Tibial nerve (tissue), 4 donors: ENCODE data around the gene KCNIP3. TPM values are rescaled to one million over a fixed set of nuclear protein-coding genes. Genes with fewer than 3 reads are reported as not detected.
"Not testable (repeated sequence)": the region's sequence is repeated elsewhere in the genome, so short reads cannot be mapped to it uniquely, and the experiment has no call there.

Experiments
- DNase-seq, 2 donors: peaks; one replicate each; pipeline ENCODE4 v3.0.0-alpha.2; 2019; ENCODE audit warnings: low spot score in 2 of 2
- H3K27ac ChIP-seq, 4 donors: fragments of 200-600 bp; sonication (generic) in 3 of 4; one replicate each; pipeline ENCODE4 v1.5.1; 2017 to 2019; ENCODE audit warnings: mild to moderate bottlenecking in 1 of 4
- H3K27me3 ChIP-seq, 2 donors: fragments of 200-600 bp; sonication (generic) in 1 of 2; one replicate each; pipeline versions ENCODE4 v1.5.1 to v1.6.0; 2017 to 2019
- H3K36me3 ChIP-seq, 3 donors: fragments of 200-600 bp; sonication (generic); one replicate each; pipeline ENCODE4 v1.5.1; 2018 to 2019
- H3K4me1 ChIP-seq, 4 donors: fragments of 200-600 bp; sonication (generic) in 3 of 4; one replicate each; pipeline ENCODE4 v1.5.1; 2017 to 2019
- H3K4me3 ChIP-seq, 4 donors: fragments of 200-600 bp; sonication (generic) in 3 of 4; one replicate each; pipeline ENCODE4 v1.5.1; 2017 to 2019; ENCODE audit warnings: mild to moderate bottlenecking in 1 of 4, moderate library complexity in 1 of 4
- H3K9me3 ChIP-seq, 4 donors: fragments of 200-600 bp; sonication (generic) in 3 of 4; one replicate each; pipeline ENCODE4 v1.5.1; 2017 to 2019
- CTCF ChIP-seq, 5 experiments: fragments of 200-600 bp in 3 of 5; fragments of 450-650 bp in 2 of 5; sonication (generic) in 3 of 5; IDR thresholded peaks; one replicate each; pipeline ENCODE4 v1.5.1; 2016 to 2019; ENCODE audit warnings: antibody characterized with exemption in 5 of 5, mild to moderate bottlenecking in 3 of 5, moderate library complexity in 2 of 5
- EP300 ChIP-seq, 2 donors: sonication (generic); formaldehyde crosslinking; IDR thresholded peaks; one replicate each; pipeline ENCODE4 v1.6.1; 2017; ENCODE audit warnings: antibody characterized with exemption in 2 of 2, mild to moderate bottlenecking in 1 of 2
- POLR2A ChIP-seq, 2 donors: fragments of 450-650 bp; IDR thresholded peaks; one replicate each; pipeline ENCODE4 v1.6.1; 2017; ENCODE audit warnings: antibody characterized with exemption in 2 of 2, mild to moderate bottlenecking in 2 of 2, moderate library complexity in 2 of 2
- WGBS, 2 donors: methylation state at CpG; one replicate each; pipeline ENCODE4 v1.1.5; 2018; 5-methylcytosine and 5-hydroxymethylcytosine counted together
- total RNA-seq, 4 donors: library from RNA; depleted of rRNA; stranded (reverse); fragments of >200 nt; gene quantifications; one replicate each; pipeline ENCODE4 v1.1.0, GENCODE V29; 2016

Gene KCNIP3
- total RNA-seq, 4 donors from 2014 or later: 35.1 to 90.8 (median 50.2) TPM

GRCh38 chr2:95268211-95269035, 28.7 kb upstream of the KCNIP3 start:
- H3K4me1 ChIP-seq: no peaks in the 10 kb centered on the region
- H3K27ac ChIP-seq: no peak overlapping the region
- no peak for TF ChIP-seq EP300 (IDR thresholded peaks at IDR 0.05)
- no peaks in the 10 kb centered on the region for H3K9me3 ChIP-seq
- 81 to 85% methylated on average over 12 to 13 of the region's 13 CpGs for WGBS, 2 donors
- no peak for DNase-seq
- H3K4me3 ChIP-seq: no peak overlapping the region
- no peaks in the 10 kb centered on the region for H3K36me3 ChIP-seq
- H3K27me3 ChIP-seq: no peaks in the 10 kb centered on the region

GRCh38 chr2:95269036-95269680, 28.0 kb upstream of the KCNIP3 start:
- no peaks in the 10 kb centered on the region for H3K27me3 ChIP-seq
- H3K9me3 ChIP-seq: no peaks in the 10 kb centered on the region
- H3K27ac ChIP-seq: no peak overlapping the region
- H3K4me3 ChIP-seq: no peak overlapping the region
- TF ChIP-seq CTCF (IDR thresholded peaks at IDR 0.05): no peak
- TF ChIP-seq POLR2A (IDR thresholded peaks at IDR 0.05): no peak
- TF ChIP-seq EP300 (IDR thresholded peaks at IDR 0.05): no peak
- 89 to 96% methylated on average over 10 of the region's 10 CpGs for WGBS, 2 donors
- DNase-seq: no peak
- H3K36me3 ChIP-seq: no peaks in the 10 kb centered on the region
- H3K4me1 ChIP-seq: no peaks in the 10 kb centered on the region

- not testable (repeated sequence) for H3K36me3 ChIP-seq, H3K27me3 ChIP-seq, H3K27ac ChIP-seq, H3K4me1 ChIP-seq, H3K9me3 ChIP-seq, H3K4me3 ChIP-seq, DNase-seq
- 92 to 95% methylated on average over 5 of the region's 5 CpGs for WGBS, 2 donors
Observed at GRCh38 chr2:95269745-95270144, 27.4 kb upstream of the KCNIP3 start.

GRCh38 chr2:95270541-95271081, 26.5 kb upstream of the KCNIP3 start:
- Histone ChIP-seq H3K27ac (no peak overlapping the region), H3K9me3 (no peaks in the 10 kb centered on the region), H3K4me1 (no peaks in the 10 kb centered on the region), H3K4me3 (no peak overlapping the region), H3K36me3 (no peaks in the 10 kb centered on the region), H3K27me3 (no peaks in the 10 kb centered on the region)
- DNase-seq: no peak
- TF ChIP-seq CTCF (IDR thresholded peaks at IDR 0.05) (no peak), POLR2A (IDR thresholded peaks at IDR 0.05) (no peak), EP300 (IDR thresholded peaks at IDR 0.05) (no peak)
- 86 to 99% methylated on average over 7 to 8 of the region's 8 CpGs for WGBS, 2 donors

GRCh38 chr2:95271381-95271971, 25.7 kb upstream of the KCNIP3 start:
- Histone ChIP-seq H3K27ac (no peak overlapping the region), H3K36me3 (no peaks in the 10 kb centered on the region), H3K9me3 (no peaks in the 10 kb centered on the region), H3K4me3 (no peak overlapping the region), H3K27me3 (no peaks in the 10 kb centered on the region), H3K4me1 (no peaks in the 10 kb centered on the region)
- DNase-seq: no peak
- WGBS, 2 donors: 84 to 88% methylated on average over 6 of the region's 6 CpGs
- TF ChIP-seq POLR2A (IDR thresholded peaks at IDR 0.05): no peak
- no peak for TF ChIP-seq CTCF (IDR thresholded peaks at IDR 0.05)
- TF ChIP-seq EP300 (IDR thresholded peaks at IDR 0.05): no peak

- 84 to 86% methylated on average over 6 of the region's 6 CpGs for WGBS, 2 donors
- DNase-seq: no peak
- Histone ChIP-seq H3K4me1 (no peaks in the 10 kb centered on the region), H3K27ac (no peak overlapping the region), H3K36me3 (no peaks in the 10 kb centered on the region), H3K9me3 (no peaks in the 10 kb centered on the region), H3K4me3 (no peak overlapping the region), H3K27me3 (no peaks in the 10 kb centered on the region)
- TF ChIP-seq POLR2A (IDR thresholded peaks at IDR 0.05) (no peak), CTCF (IDR thresholded peaks at IDR 0.05) (no peak), EP300 (IDR thresholded peaks at IDR 0.05) (no peak)
Observed at GRCh38 chr2:95272299-95272751, 24.8 kb upstream of the KCNIP3 start.
